COLO829 (cell line): ENCODE measurements around the gene P4HB.

ENCODE experiments used
- DNase-seq: peaks from one replicate; pipeline ENCODE4 v3.0.0; 2012; ENCODE audit warnings: low spot score

Gene P4HB

DNA sequence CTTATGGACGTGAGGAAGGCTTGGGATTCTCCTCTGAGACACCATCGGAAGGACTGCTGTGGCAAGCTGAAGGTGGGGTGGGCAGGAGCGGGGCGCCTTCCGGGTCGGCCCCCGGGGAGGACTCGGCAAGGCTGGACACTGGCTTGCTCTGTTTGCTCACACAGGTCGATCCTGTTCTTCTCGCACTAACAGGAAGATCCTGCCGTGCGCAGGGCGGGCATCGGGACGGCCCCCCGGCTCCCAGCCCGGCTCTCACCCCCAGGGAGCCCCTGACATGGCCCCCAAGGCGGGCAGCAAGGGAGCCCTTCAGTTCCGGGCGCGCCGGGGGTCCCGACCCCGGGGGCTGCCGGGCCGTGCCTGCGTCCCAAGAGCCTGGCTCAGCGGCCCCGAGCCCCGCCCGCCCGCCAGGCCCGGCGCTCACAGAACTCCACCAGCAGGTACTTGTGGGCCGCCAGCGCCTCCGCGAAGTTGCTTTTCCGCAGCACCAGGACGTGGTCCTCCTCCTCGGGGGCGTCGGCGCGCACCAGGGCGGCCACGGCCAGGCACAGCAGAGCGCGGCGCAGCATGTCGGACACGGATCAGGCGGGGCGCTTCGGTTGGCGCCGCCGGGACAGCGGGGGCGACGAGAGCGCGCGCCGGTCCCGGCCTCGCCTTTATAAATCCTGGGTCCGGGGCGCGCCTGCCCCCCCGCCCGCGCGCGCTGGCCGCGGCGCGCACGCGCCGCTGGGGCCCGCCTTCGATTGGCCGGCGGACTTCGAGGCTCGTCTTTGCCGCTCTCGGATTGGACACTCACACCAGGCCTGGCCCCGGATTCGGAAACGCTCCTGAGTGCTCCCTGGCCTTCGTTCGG, at the start of gene P4HB:
Gene P4HB, minus strand, starts transcription at position 630 of the 850 bp plus-strand sequence. Its CDS starts 64 bp downstream, at position 566.
- DNase-seq, result no peak

DNA sequence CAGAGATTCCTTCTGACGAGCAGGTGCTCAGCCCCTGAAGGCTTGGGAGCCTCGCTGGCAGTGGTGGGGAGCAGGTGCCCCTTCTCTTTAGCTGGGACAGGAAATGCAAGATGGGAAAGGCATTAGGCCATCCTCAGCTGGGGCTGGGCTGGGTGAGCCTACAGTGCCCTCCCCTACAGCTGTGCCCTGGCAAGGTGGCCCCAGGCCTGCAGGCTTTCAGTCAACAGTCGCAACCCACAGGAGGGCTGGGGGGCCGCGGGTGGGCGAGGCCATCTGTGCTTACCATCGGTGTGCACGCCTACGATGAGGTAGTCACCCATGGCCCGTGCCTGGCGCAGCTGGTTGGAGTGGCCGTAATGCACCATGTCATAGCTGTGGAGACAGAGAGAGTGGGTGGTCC, 48.9 kb upstream of the P4HB start:
- no peak for DNase-seq

DNA sequence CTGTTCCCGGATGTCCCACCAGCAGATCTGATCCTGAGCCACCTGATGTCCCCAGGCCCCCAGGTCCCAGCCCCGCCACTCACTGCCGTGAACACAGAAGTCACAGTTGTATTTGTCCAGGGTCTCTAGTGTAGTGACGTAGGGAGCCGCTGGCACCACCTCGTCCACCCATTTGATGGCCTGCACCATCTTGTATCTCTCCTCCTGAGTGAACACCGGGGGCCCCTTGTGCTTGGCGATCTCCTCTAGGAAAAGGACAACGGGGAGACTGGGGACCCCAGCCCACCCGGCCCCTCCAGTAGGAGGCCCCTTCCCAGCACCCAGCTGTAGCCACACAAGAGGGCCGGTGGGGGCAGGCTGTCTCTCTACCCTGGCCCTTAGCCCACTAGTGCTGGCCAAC, 48.5 kb upstream of the P4HB start:
- no peak for DNase-seq

DNA sequence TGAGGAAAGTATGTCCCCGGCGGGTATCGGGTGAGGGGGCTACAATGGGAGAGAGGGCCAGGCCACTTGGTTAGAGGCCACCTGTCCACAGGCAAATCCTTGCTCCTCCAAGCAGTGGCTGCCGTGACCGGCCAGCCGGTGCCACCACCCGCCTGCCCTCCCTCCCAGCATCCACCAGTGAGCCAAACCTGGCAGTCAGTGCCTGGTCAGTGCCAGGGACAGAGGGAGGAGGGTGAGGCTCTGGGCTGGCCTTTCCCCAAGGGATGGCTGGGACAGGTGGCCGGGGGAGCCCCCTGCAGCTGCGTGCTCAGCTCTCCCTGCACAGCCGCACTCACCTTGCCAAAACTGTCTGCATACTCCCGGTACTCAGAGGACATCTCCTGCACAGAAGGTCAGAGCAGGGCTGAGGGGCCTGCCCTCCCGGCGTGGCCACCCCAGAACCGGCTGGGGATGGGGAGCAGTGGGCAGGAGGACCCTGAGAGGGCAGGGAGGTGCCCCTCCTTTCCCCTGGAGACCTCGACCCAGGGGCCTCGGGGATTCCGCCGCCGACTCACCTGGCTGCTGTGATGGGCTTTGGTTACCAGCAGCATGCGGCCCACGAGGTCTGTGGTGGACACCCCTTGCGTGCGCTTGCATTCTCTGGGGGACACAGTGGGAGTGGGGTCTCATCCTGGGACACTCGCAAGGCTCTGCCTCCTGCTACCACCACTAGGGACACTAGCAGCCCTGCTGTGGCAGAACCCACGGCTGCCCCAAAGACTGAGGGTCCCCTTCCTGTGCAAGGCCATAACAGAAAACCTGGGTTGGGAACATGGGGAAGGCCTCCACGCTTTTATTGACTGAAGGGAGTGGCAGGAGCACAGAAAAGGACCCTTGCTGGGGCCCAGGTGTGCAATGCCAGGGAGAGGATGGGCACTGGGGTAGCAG, 47.1 kb upstream of the P4HB start:
- no peak for DNase-seq

DNA sequence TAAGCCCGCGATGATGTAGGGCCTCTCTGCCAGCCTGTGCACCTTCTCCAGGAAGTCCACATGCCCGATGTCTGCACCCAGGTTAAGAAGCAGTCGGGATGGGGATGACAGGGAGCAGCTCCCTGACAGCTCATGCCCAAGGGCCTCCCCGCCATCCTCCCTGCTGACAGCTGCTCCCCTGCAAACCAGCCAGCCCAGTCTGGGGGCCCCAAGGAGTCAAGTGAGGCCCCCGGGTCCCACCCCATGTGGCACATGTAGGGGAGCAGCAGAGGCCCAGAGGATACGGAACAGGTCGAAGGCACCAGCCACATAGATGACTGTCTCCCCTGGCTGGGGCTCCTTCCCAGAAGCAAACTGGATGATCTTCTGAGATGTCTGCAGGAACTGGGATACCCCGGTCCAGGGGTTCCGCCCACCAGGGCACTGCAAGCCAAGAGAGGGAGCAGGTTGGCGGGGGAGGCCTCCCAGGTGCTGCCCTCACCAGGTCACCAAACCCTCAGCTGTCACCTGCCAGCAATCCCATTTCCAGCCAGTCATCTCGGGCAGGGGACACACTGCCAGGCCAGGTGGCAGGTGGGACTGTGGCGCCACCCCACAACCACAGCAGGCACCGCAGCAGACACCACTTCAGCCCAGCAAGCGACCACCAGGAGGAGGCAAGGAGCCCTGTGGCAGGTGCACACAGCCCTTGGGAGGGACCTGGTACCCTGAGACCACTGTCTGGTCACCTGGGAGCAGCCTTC, 46.3 kb upstream of the P4HB start:
- DNase-seq, result no peak

DNA sequence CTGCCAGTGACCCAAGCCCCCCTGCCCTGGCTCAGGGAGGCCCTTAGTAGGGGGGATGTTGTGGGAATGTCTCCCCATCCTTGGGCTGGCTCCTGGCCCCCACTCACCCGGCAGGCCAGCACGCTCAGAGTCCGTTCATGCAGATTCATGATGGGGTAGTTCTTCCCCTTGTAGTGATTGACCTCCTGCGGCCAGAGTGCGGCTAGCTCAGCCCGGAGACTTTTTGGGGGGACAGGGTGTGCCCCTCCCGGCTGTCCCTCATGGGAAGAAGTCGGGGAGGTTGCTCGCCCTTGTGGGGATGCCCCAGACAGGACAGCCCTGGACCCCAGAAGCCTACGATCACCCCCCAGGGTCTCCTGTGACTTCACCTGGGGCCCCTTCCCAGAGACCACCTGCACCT, 45.7 kb upstream of the P4HB start:
- no peak for DNase-seq

DNA sequence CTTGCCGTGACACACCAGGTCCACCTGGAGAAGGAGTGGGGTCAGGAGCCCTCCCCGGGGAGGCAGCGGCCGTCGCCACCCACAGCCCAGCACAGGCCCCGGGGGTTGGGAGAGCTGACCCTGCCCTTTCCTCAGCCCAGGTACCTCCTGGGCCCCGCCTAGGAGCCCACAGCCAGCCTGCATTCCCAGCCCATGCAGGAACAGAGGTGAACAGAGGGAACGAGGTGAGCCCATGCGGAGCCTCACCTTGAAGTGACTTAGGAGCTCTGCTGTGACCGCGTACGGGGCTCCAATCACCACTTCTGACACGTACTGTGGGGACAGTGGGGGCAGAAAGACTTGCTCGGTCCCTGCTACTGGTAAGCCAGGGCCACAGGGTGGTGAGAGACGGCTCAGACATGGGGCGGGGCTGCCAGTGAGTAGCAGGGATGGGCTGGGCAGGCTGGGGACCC, 45.1 kb upstream of the P4HB start:
- DNase-seq, result no peak

DNA sequence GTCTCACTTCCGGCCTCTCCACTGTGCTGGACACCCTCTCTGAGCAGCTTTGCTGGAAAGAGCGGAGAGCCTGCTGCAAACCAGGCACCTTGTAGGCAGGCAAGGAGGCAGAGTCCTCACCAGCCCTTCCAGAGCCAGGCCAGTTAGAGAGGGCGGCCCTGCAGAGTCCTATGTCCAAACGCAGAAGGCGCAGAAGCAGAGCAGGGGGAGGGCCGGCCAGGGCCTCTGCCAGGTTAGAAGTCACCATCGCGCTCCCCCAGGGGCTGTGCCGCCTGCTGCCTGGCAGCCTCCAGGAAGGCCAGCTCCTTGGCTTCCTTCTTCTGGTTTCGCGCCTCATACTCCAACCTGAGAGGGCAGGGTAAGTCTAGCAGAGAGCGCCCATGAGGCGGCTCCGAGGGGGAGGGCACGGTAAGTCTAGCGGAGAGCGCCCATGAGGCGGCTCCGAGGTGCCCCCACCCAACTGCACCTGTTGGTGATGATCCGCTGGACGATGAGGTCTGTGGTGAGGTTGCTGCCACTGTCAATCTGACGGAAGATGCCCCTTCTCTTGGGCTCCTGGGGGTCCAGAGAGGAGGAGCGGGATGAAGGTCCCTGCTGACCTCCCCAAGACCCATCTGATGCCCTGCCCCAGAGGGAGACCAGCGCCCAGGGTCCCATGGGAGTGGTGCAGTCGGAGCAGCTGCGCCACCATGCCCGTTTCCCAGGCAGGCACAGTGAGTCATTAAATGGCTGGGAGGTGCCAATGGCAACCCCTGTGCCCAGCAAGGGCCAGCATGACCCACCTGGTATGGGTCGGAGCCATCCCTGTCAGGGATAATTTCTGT, 44.5 kb upstream of the P4HB start:
- DNase-seq, result no peak

DNA sequence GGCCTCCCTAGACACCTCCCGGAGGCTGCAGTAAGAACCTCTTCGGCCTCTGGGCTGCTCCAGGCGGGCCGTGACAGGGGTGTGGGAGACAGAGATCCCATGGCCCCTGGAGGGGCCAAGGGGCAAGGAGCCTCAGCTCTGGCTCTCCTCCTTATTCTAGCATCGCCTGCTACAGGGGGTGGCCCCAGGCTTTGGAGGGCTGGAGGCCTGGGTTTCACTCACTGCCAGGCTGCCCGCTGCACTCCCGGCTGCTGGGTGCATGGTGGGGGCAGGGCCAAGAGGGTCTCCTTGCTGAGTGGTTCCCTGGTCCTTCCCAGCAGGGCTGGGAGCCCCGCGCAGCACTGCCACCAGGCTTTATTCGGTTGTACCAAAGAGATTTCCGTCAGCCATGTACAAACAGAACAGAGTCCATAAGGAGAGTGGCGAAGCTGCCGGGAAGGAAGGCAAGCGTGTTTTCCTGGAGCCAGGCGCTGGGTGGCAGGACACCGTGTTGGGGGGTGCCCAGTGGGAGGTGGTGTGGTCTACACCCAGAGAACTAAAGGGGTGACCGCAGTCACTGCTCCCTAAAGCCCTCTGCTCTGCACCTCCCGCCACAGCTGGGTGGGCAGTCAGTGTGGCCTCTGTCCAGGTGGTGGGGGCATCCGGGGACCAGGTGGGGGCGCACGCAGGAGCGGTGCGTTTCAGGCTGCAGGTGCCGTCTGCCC, 43.7 kb upstream of the P4HB start:
- no peak for DNase-seq

DNA sequence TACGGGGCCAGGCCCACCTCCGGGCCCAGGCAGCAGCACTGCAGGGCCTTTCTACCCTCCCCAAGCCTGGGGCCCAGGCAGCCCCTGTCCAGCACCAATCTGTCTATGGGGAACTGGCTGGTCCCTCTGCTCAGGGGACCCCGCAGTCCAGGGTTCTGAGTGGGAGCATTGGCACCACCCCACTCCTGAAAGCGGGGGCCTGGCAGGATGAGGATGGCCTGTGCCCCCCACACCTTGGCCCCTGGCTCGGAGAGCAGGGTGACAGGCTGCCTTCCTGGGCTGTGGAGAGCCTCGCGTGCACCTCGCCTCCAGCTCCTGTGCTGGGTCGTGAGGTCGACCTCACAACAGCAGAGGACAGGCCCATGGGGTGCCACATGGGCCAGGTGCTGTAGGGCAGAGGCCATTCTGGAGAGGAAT, 43.1 kb upstream of the P4HB start:
- DNase-seq, result no peak

DNA sequence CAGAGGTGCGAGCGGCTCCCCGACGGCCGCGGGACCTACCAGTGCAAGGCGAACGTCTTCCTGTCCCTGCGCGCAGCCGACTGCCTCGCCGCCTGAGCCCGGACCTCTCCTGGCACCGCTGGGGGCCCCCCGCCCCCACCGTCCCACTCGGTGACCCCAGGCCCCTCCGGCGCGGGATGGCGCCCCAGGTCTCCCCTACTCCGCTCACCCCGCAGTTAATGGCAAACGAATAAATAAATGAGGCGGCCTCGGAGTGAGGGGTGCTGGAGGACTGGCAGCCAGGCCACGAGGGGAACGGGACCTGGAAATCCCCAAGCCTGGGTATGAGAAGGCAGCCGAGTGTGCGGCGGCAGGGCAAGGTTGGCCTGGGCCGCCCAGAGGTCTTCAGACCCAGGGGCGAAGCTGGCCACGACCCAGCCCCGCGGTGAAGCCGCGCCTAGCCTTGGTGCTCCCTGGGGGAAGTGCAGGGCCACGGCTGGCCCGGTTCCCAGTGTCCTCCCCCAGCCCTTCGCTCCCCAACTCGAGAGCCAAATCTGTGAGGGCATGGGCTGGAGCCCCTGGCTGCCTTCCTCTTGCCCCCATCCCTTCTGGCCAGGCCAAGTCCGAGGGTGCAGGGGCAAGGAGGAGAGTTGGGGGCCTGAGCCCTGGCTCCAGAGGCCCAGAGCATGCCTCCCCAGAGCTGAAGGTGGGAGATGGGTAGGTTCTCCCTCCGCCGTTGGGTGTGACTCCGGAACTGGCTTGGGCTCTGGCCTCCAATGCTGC, 42.5 kb upstream of the P4HB start:
- no peak for DNase-seq

DNA sequence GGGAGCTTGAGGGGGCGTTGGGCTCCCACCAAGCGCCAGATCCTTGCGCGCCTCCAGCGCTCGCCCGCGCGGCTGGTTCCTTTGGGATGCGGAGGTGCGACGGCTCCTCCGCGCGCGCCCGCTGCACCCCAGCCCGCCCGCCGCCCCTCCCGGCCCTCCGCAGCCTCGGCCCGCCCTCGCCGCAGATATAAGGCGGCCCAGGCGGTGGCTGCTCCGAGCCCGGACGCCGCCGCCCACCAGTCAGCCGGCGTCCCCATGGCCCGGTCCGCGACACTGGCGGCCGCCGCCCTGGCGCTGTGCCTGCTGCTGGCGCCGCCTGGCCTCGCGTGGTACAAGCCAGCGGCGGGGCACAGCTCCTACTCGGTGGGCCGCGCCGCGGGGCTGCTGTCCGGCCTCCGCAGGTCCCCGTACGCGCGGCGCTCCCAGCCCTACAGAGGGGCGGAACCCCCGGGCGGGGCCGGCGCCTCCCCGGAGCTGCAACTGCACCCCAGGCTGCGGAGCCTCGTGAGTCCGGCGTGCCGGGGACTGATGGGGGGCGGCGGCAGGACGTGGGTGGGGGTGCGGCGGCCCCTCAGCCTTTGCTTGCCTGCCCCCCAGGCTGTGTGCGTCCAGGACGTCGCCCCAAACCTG, 41.8 kb upstream of the P4HB start, which contains the start of gene NPB:
Gene NPB, plus strand, starts transcription at position 216 of the 630 bp plus-strand sequence. Its CDS starts 40 bp downstream, at position 256.
- no peak for DNase-seq

DNA sequence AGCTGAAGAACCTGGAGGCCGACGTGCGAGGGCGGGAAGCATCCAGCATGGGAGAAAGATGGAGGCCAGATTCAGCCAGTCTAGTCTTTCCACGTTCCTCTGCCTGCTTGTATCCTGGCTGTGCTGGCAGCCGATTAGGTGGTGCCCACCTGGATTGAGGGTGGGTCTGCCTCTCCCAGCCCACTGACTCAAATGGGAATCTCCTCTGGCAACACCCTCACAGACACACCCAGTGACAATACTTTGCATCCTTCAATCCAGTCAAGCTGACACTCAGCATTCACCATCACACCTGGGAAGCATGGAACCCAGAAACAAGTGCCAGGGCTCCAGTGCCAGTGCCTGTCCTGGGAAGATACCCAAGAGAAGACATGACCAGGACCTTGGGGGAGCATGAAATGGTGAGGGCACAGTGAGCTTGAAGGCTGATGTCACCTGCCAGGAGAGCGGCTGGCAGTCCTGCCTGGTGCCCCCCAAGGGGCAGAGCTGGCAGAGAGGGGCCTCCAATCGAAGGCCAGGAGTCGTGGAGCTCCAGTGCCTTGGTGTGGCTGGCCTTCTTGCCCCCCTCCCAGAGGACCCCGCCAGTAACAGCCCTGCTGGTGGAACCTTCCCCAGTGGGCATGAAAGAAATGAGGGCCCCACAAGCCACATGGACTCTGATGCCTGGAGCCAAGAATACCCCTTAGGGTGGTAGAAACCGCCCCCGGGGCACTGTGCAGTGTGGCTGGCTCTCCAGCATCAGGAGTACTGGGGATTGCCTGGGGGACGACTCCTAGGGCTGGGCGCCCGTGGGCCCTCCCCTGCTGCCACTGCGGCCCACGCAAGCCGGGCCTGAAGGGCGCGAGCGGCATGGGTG, 41.1 kb upstream of the P4HB start:
- no peak for DNase-seq

DNA sequence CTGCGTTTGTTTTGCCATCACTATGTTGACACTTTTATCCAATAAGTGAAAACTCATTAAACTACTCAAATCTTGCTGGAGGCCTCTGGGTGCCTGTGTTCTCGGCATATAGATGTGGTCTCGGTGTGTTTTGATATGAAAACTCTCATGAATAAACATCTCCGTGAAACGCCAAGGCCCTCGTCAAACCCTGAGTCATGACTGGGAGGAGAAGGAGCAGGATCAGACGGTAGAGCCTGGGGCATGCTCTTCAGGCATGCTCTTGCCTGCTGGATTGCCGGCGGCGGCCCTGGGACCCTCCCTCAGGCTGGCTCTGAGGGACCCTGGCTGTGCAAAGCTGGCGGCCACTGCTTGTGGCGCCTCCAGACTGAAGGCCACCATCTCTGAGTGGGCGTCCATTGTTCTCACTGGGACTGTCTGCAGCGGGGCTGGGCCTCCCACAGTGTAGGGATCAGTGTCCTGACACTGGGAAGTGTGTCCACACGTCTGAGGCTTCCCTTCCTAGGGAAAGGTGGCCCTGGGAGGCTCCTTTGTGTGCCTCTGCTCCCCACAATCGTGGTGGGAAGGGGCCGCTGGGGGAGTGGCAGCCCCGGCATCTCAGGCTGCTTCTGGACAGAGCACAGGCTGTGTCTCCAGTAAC, 40.0 kb upstream of the P4HB start:
- no peak for DNase-seq

DNA sequence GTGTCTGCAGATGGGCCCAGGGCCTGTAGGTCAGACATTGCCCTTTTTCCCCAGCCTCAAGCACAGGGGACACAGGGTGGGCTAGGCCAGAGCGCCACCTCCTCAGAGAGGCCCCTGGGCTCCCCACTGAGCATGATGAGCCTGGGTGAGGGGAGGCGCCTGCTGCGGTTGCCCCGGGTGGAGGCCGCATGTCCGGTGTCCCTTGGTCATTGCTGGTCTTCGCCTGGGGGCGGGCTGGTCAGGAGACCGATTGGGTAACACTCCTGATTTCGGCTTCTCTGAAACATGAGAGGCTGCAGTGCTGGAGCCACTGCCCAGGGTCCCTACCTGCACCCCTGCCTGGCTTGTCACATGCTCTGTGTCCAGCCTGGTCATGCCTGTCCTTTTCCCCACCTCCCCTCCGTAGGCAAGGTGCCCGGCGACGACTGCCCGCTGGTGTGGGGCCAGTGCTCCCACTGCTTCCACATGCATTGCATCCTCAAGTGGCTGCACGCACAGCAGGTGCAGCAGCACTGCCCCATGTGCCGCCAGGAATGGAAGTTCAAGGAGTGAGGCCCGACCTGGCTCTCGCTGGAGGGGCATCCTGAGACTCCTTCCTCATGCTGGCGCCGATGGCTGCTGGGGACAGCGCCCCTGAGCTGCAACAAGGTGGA, 39.3 kb upstream of the P4HB start:
- no peak for DNase-seq

DNA sequence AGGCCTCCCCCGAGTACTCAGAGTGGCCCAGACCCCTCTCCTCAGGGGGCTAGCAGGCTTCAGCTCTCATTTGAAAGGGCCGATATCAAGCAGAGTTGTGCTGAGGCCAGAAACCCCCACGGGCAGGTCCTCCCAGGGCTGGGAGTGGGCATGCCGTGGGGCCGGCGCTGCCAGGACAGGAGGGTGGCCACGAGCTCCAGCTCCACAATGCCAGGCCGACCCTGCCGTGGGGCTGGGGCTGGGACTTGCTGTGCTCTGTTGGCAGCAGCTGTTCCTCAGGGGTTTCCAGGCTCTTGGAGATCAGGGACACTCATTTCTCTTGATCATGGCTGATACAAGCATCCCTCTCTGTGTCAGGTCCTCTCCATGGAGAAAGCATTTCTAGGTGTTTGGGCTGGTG, 38.5 kb upstream of the P4HB start:
- no peak for DNase-seq
